ENCODE results near the gene MTMR4.
"Not testable (repeated sequence)": the region's sequence is repeated elsewhere in the genome, so short reads cannot be mapped to it uniquely, and the experiment has no call there.

The MTMR4 gene

DNA sequence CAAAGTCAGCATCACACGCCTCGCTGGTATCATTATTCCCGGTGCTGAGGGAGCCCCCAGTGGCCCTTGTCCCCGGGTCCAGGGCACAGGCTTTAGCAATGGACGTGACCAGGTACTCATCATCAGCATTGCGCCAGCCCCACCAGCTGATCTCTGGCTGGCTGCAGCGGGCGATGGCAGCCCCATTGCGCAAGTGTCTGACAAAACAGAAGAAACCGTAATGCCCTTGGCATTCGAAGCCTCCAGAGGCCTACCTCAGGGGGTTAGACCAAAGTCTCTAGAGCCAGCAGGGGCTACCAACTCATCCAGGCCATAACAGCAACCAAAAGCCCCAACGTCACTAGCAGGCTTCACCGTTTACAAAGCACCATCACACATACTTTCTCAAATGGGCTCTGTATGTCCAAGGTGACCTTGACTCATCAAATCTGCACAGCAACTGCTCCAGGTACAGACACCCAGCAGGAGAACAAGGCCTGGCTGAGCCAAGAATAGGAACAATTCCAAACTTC lies 7.3 kb downstream of the MTMR4 start:
- no peak for DNase-seq
- Mint-ChIP-seq H3K27ac (no peak overlapping the region), H3K4me1 (peaks cover 4% of the 10 kb centered on the region), H3K9me3 (no peaks in the 10 kb centered on the region), H3K27me3 (ENCODE audit: low read depth, poor library complexity) (peaks cover 4% of the 10 kb centered on the region), H3K4me3 (no peak overlapping the region), H3K36me3 (ENCODE audit: low read depth) (peaks cover 88% of the 10 kb centered on the region)
- TF ChIP-seq, protein P1, sequence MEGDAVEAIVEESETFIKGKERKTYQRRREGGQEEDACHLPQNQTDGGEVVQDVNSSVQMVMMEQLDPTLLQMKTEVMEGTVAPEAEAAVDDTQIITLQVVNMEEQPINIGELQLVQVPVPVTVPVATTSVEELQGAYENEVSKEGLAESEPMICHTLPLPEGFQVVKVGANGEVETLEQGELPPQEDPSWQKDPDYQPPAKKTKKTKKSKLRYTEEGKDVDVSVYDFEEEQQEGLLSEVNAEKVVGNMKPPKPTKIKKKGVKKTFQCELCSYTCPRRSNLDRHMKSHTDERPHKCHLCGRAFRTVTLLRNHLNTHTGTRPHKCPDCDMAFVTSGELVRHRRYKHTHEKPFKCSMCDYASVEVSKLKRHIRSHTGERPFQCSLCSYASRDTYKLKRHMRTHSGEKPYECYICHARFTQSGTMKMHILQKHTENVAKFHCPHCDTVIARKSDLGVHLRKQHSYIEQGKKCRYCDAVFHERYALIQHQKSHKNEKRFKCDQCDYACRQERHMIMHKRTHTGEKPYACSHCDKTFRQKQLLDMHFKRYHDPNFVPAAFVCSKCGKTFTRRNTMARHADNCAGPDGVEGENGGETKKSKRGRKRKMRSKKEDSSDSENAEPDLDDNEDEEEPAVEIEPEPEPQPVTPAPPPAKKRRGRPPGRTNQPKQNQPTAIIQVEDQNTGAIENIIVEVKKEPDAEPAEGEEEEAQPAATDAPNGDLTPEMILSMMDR (IDR thresholded peaks at IDR 0.05) = no peak

DNA sequence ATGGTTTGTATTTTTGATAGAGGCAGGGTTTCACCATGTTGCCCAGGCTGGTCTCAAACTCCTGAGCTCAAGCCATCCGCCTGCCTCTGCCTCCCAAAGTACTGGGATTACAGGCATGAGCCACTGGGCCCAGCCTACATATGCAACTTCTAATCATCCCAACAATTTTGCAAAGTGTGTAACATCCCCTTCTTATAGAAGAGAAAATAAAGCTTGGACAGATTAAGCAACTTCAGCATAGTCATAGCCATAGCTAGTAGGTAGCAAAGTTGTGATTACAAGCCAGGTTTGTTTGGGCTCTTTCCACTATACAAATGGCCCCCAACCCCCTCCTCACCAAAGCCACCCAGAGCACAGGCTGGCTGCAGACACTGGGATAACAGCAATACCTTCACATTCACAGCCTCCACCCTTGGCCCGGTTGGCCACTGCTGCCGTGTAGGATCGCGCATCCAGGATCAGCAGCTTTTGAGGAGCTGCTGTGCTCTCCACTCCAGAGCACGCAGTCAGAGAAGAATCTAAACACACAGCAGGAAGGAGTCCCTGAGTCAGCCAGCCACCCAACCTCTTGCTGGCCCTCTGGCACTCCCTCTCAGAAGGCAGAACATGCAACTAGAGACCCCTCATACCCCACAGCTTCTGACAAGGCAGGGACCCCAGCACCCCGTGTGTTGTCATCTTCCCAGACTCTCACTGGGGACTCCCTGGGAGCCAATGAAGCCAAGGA lies 7.9 kb downstream of the MTMR4 start:
- Mint-ChIP-seq H3K27me3 (ENCODE audit: low read depth, poor library complexity) (peaks cover 4% of the 10 kb centered on the region), H3K9me3 (no peaks in the 10 kb centered on the region), H3K4me3 (no peak overlapping the region), H3K27ac (no peak overlapping the region), H3K36me3 (ENCODE audit: low read depth) (peaks cover 82% of the 10 kb centered on the region), H3K4me1 (peaks cover 1% of the 10 kb centered on the region)
- TF ChIP-seq, protein P1 (IDR thresholded peaks at IDR 0.05) = no peak
- no peak for DNase-seq

DNA sequence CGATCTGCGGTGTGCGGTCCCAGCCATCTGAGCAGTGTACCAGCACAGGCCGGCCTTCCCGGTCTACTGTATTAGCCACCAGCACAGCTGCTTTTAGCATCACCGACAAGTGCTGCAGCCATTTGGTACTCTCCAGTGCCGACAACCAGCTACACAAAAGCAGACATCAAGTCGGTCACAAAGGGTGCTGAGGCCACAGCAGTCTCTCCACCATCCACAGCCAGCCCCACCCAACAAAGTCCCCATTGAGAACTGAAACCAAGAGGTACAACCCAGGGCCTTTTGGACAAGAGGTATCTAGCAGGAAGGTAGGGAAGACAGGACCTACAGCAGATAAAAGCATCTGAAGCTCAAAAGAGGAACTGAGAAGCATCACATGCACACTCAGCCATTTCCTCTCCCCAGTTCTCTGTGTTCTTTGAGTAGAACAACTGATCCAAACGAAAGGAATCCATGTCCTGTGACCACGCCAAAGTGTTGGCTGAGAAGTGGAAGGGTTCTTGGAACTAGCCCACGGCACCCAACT lies 9.5 kb downstream of the MTMR4 start:
- peaks cover 71% of the 10 kb centered on the region for H3K36me3 Mint-ChIP-seq (ENCODE audit: low read depth)
- peaks cover 4% of the 10 kb centered on the region for H3K27me3 Mint-ChIP-seq (ENCODE audit: low read depth, poor library complexity)
- TF ChIP-seq, protein P1 (IDR thresholded peaks at IDR 0.05) = no peak
- H3K27ac Mint-ChIP-seq = peak overlapping the region; percentile 81
- DNase-seq = no peak
- H3K4me1 Mint-ChIP-seq = no peaks in the 10 kb centered on the region
- H3K9me3 Mint-ChIP-seq = no peaks in the 10 kb centered on the region
- H3K4me3 Mint-ChIP-seq = no peak overlapping the region

DNA sequence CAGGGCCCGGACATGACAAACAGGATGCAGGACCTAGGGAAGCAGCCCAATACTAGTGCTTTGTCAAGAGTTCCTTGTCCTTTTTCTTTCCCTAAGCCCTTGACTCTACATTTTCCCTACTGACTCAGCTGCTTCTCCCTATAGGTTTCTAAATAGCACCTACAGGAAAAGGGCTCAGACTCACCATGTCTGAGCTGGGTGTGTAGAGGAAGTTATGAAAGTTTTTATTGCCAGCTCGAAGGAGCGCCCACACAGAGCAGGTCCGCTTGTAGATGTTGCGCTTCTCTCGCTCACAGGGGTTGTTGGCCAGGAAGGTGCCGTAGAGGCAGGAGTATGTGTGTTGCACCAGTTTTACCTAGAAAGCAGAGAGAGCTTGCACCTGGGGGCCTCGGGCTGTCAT lies 10.6 kb downstream of the MTMR4 start:
- Mint-ChIP-seq H3K4me3 (no peak overlapping the region), H3K4me1 (no peaks in the 10 kb centered on the region), H3K9me3 (no peaks in the 10 kb centered on the region), H3K36me3 (ENCODE audit: low read depth) (peaks cover 71% of the 10 kb centered on the region), H3K27me3 (ENCODE audit: low read depth, poor library complexity) (peaks cover 3% of the 10 kb centered on the region), H3K27ac (no peak overlapping the region)
- TF ChIP-seq, protein P1 (IDR thresholded peaks at IDR 0.05) = no peak
- no peak for DNase-seq

DNA sequence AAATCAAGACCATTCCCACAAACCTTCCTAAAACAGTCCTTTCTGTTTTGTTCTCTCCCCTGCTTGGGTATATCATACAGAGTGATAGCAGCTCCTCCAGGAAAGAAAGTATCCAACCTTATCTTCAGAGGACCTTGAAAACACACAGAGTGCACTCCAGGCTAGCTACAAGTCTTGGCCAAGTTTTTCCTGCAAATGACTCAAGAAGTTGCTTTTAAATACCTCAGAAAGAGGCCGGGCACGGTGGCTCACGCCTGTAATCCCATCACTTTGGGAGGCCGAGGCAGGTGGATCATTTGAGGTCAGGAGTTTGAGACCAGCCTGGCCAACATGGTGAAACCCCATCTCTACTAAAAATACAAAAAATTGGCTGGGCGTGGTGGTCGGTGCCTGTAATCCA lies 11.3 kb downstream of the MTMR4 start:
- DNase-seq; H3K27me3 Mint-ChIP-seq (ENCODE audit: low read depth, poor library complexity); H3K4me1 Mint-ChIP-seq; H3K4me3 Mint-ChIP-seq; H3K9me3 Mint-ChIP-seq: not testable (repeated sequence)
- Mint-ChIP-seq H3K36me3 (ENCODE audit: low read depth) (peaks cover 73% of the 10 kb centered on the region), H3K27ac (peak overlapping the region; percentile 50)

DNA sequence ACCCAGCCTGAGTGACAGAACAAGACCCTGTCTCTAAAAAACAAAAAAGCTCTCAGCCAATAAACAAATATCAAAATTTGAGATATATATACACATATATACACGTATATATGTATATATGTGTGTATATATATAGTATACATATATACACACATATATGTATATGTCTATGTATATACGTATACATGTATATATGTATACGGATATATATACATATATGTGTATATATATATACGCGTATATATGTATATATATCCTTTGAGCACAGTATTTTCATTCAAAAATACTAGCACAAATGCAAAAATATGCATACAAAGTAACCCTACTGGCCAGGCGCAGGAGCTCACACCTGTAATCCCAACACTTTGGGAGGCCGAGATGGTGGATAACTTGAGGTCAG lies 13.0 kb downstream of the MTMR4 start:
- no peaks in the 10 kb centered on the region for H3K9me3 Mint-ChIP-seq
- H3K4me3 Mint-ChIP-seq = no peak overlapping the region
- H3K27ac Mint-ChIP-seq = no peak overlapping the region
- H3K27me3 Mint-ChIP-seq (ENCODE audit: low read depth, poor library complexity) = no peaks in the 10 kb centered on the region
- H3K4me1 Mint-ChIP-seq = no peaks in the 10 kb centered on the region
- TF ChIP-seq, protein P1 (IDR thresholded peaks at IDR 0.05) = no peak
- peaks cover 64% of the 10 kb centered on the region for H3K36me3 Mint-ChIP-seq (ENCODE audit: low read depth)
- no peak for DNase-seq
